ENCODE measurements around the gene PPP1R11.
A peak's percentile ranks its signal among the peaks of the same experiment; 100 is the strongest.

The PPP1R11 gene

GRCh38 chr6:30062471-30063178 is 4.4 kb upstream of the PPP1R11 start:
- DNase-seq = peak; percentile 45

- DNase-seq = no peak
These were observed 3.7 kb upstream of the PPP1R11 start for GRCh38 chr6:30063315-30063714.

- no peak for DNase-seq
These were observed 916 bp upstream of the PPP1R11 start for GRCh38 chr6:30066082-30066481.

GRCh38 chr6:30067460-30068139 is 602 bp downstream of the PPP1R11 start:
- DNase-seq = no peak

GRCh38 chr6:30071081-30071818 is 4.3 kb downstream of the PPP1R11 start:
- DNase-seq = peak; percentile 17

GRCh38 chr6:30071858-30072257 is 4.9 kb downstream of the PPP1R11 start:
- no peak for DNase-seq

GRCh38 chr6:30073489-30074235 is 6.7 kb downstream of the PPP1R11 start:
- no peak for DNase-seq

GRCh38 chr6:30074331-30075093 is 7.5 kb downstream of the PPP1R11 start:
- no peak for DNase-seq

GRCh38 chr6:30075094-30075789 is 8.2 kb downstream of the PPP1R11 start, which contains the start of gene RNF39:
Gene RNF39 (minus strand): TSS chr6:30075769. CDS start chr6:30075585, 184 bp downstream.
- no peak for DNase-seq

- DNase-seq = no peak
These were observed 9.1 kb downstream of the PPP1R11 start for GRCh38 chr6:30075790-30076732.

- peak; percentile 26 for DNase-seq
These were observed 10.2 kb downstream of the PPP1R11 start for GRCh38 chr6:30077218-30077617.

- no peak for DNase-seq
These were observed 20.9 kb downstream of the PPP1R11 start for GRCh38 chr6:30087876-30088275.

GRCh38 chr6:30091577-30092381 is 24.8 kb downstream of the PPP1R11 start:
- DNase-seq = no peak

GRCh38 chr6:30092852-30093543 is 26.0 kb downstream of the PPP1R11 start:
- no peak for DNase-seq

- no peak for DNase-seq
These were observed 27.1 kb downstream of the PPP1R11 start for GRCh38 chr6:30093951-30094661.

GRCh38 chr6:30096829-30097228 is 29.8 kb downstream of the PPP1R11 start:
- DNase-seq = no peak

- DNase-seq = no peak
These were observed 31.1 kb downstream of the PPP1R11 start for GRCh38 chr6:30097902-30098768.
